CD14-positive monocyte (primary cell): ENCODE results near the gene SLC35E4. TPM values are rescaled to one million over a fixed set of nuclear protein-coding genes. Genes with fewer than 3 reads are reported as not detected.

Experiments used
- DNase-seq, 3 donors: peaks; one replicate each; pipeline ENCODE4 v3.0.0-alpha.2; 2011 to 2022
- H2AFZ ChIP-seq: 2 replicates; pipeline ENCODE4 v1.6.0; 2012; ENCODE audit warnings: mild to moderate bottlenecking, low read depth, low read length, inconsistent platforms; ENCODE audit not compliant: insufficient read depth, poor library complexity, severe bottlenecking
- H3K27ac ChIP-seq, 2 donors: 1 replicate in 1 of 2; 2 replicates in 1 of 2; pipeline ENCODE4 v1.5.1; 2012 to 2013; ENCODE audit warnings: low read length in 2 of 2, control low read depth in 1 of 2, inconsistent platforms in 1 of 2, low read depth in 1 of 2, mild to moderate bottlenecking in 1 of 2
- H3K27me3 ChIP-seq, 2 donors: one replicate each; pipeline versions ENCODE4 v1.6.0 to v1.6.1; 2011 to 2013; ENCODE audit warnings: low read length in 2 of 2; ENCODE audit not compliant: control insufficient read depth in 2 of 2, insufficient read depth in 2 of 2
- H3K36me3 ChIP-seq, 2 donors: replicated peaks in 1 of 2; 1 replicate in 1 of 2; 2 replicates in 1 of 2; pipeline versions ENCODE4 v1.5.1 to v1.6.1; 2012 to 2013; ENCODE audit warnings: low read length in 2 of 2, control low read depth in 1 of 2, inconsistent platforms in 1 of 2, mild to moderate bottlenecking in 1 of 2; ENCODE audit not compliant: insufficient read depth in 2 of 2, control insufficient read depth in 1 of 2
- H3K4me1 ChIP-seq, 2 donors: 1 replicate in 1 of 2; 2 replicates in 1 of 2; pipeline versions ENCODE4 v1.5.1 to v1.6.1; 2012 to 2013; ENCODE audit warnings: low read length in 2 of 2, control low read depth in 1 of 2, inconsistent platforms in 1 of 2, mild to moderate bottlenecking in 1 of 2, moderate library complexity in 1 of 2; ENCODE audit not compliant: insufficient read depth in 2 of 2, control insufficient read depth in 1 of 2
- H3K4me2 ChIP-seq: replicated peaks from 2 replicates; pipeline ENCODE3; 2012; ENCODE audit warnings: low read length, moderate library complexity, mild to moderate bottlenecking; ENCODE audit not compliant: poor library complexity, severe bottlenecking; ENCODE audit errors: extremely low read depth
- H3K4me3 ChIP-seq, 3 experiments: fragments of 200-600 bp in 1 of 3; sonication (generic) in 1 of 3; replicated peaks in 1 of 3; 1 replicate in 2 of 3; 2 replicates in 1 of 3; pipeline ENCODE4 v1.5.1; 2011 to 2013; ENCODE audit warnings: low read length in 3 of 3, mild to moderate bottlenecking in 3 of 3, control low read depth in 2 of 3, low read depth in 2 of 3, inconsistent platforms in 1 of 3, moderate library complexity in 1 of 3
- H3K79me2 ChIP-seq: 2 replicates; pipeline ENCODE4 v1.6.0; 2012; ENCODE audit warnings: mild to moderate bottlenecking, control low read depth, inconsistent platforms, low read length, moderate library complexity; ENCODE audit not compliant: insufficient read depth
- H3K9ac ChIP-seq: 2 replicates; pipeline ENCODE4 v1.6.0; 2017; ENCODE audit warnings: low read length, mild to moderate bottlenecking; ENCODE audit not compliant: insufficient read depth, poor library complexity, severe bottlenecking
- H3K9me3 ChIP-seq, 2 donors: replicated peaks in 1 of 2; 1 replicate in 1 of 2; 2 replicates in 1 of 2; pipeline versions ENCODE4 v1.5.1 to v1.6.1; 2012 to 2013; ENCODE audit warnings: low read length in 2 of 2, control low read depth in 1 of 2; ENCODE audit not compliant: control insufficient read depth in 1 of 2, insufficient read depth in 1 of 2
- H4K20me1 ChIP-seq: 2 replicates; pipeline ENCODE4 v1.6.0; 2012; ENCODE audit warnings: mild to moderate bottlenecking, low read length, control low read depth, moderate library complexity; ENCODE audit not compliant: insufficient read depth
- H3K27ac Mint-ChIP-seq, 7 donors: one replicate each; pipeline ENCODE4 v1.8.0; 2020; ENCODE audit warnings: mild to moderate bottlenecking in 7 of 7, mixed read lengths in 7 of 7, moderate library complexity in 6 of 7, inconsistent platforms in 2 of 7
- H3K27me3 Mint-ChIP-seq, 3 donors: one replicate each; pipeline ENCODE4 v1.8.0; 2021 to 2022; ENCODE audit warnings: low read depth in 3 of 3, mild to moderate bottlenecking in 3 of 3, mixed read lengths in 3 of 3, moderate library complexity in 3 of 3, inconsistent platforms in 1 of 3
- H3K36me3 Mint-ChIP-seq, 2 donors: one replicate each; pipeline ENCODE4 v1.8.0; 2020; ENCODE audit warnings: mixed read lengths in 2 of 2, inconsistent platforms in 1 of 2, mild to moderate bottlenecking in 1 of 2
- H3K4me1 Mint-ChIP-seq: one replicate; pipeline ENCODE4 v1.8.0; 2020; ENCODE audit warnings: mild to moderate bottlenecking, mixed read lengths
- H3K4me3 Mint-ChIP-seq, 2 donors: one replicate each; pipeline ENCODE4 v1.8.0; 2020; ENCODE audit warnings: mild to moderate bottlenecking in 2 of 2, mixed read lengths in 2 of 2, moderate library complexity in 1 of 2
- H3K9me3 Mint-ChIP-seq, 7 donors: one replicate each; pipeline ENCODE4 v1.8.0; 2020 to 2022; ENCODE audit warnings: mixed read lengths in 7 of 7, mild to moderate bottlenecking in 6 of 7, moderate library complexity in 6 of 7, inconsistent platforms in 2 of 7
- CTCF ChIP-seq: fragments of 200-600 bp; IDR thresholded peaks from one replicate; pipeline ENCODE4 v1.8.0; 2022; ENCODE audit warnings: antibody characterized with exemption, mild to moderate bottlenecking
- WGBS: methylation state at CpG from one replicate; pipeline ENCODE4 v1.1.5; 2013; ENCODE audit warnings: missing lambda C conversion rate; ENCODE audit not compliant: insufficient coverage; 5-methylcytosine and 5-hydroxymethylcytosine counted together
- intact Hi-C, 2 donors: fragments of 100-400 bp; cut with micrococcal nuclease; formaldehyde crosslinking; loops; one replicate each; pipeline versions ENCODE4 v1.15.0 to v1.15.1; 2023
- polyA plus RNA-seq, 3 donors: library from polyadenylated mRNA; depleted of rRNA in 1 of 3; unstranded in 2 of 3; stranded (reverse) in 1 of 3; fragments of 300-500 nt in 2 of 3; fragments of >200 nt in 1 of 3; fragmentation: Illumina TruSeq in 2 of 3; gene quantifications; 1 replicate in 2 of 3; 2 replicates in 1 of 3; pipeline ENCODE4 v1.2.3, GENCODE V29; 2012 to 2021

SLC35E4 gene
- polyA plus RNA-seq, 3 donors, result 1.4 to 2.4 (median 1.6) TPM

GRCh38 chr22:30601464-30601863 is 34.1 kb upstream of the SLC35E4 start:
- Mint-ChIP-seq H3K4me1 (peaks cover 22% of the 10 kb centered on the region), H3K27me3 (peaks cover 0 to 4% (median 0%) of the 10 kb centered on the region in 3 donors), H3K27ac (no peak overlapping the region), H3K4me3 (no peak overlapping the region), H3K36me3 (peaks cover 0 to 5% of the 10 kb centered on the region in 2 donors), H3K9me3 (peaks cover 0 to 6% (median 0%) of the 10 kb centered on the region in 7 donors)
- H4K20me1 ChIP-seq, result no peaks in the 10 kb centered on the region
- no peak overlapping the region for H3K9ac ChIP-seq
- no peaks in the 10 kb centered on the region for H3K36me3 ChIP-seq
- no peak overlapping the region for H3K27ac ChIP-seq
- TF ChIP-seq CTCF, result no peak
- intact Hi-C loops, result no loop called here
- H2AFZ ChIP-seq, result no peak overlapping the region
- no peaks in the 10 kb centered on the region for H3K79me2 ChIP-seq
- no peaks in the 10 kb centered on the region for H3K27me3 ChIP-seq
- DNase-seq, result no peak
- peaks cover 13 to 15% of the 10 kb centered on the region in 2 donors for H3K4me1 ChIP-seq
- no peak overlapping the region for H3K4me3 ChIP-seq
- H3K4me2 ChIP-seq, result no peak overlapping the region
- no CpG with 5 or more reads among the region's 5 CpGs for WGBS
- no peaks in the 10 kb centered on the region for H3K9me3 ChIP-seq

GRCh38 chr22:30602049-30602448 is 33.5 kb upstream of the SLC35E4 start:
- no CpG with 5 or more reads among the region's 3 CpGs for WGBS

More at GRCh38 chr22:30602049-30602448, 33.5 kb upstream of the SLC35E4 start:
- Histone ChIP-seq H3K36me3 (no peaks in the 10 kb centered on the region), H3K79me2 (no peaks in the 10 kb centered on the region), H3K27ac (no peak overlapping the region), H3K9ac (no peak overlapping the region), H3K9me3 (no peaks in the 10 kb centered on the region), H2AFZ (no peak overlapping the region), H4K20me1 (no peaks in the 10 kb centered on the region), H3K4me2 (no peak overlapping the region), H3K4me3 (no peak overlapping the region), H3K27me3 (no peaks in the 10 kb centered on the region), H3K4me1 (peaks cover 18 to 21% of the 10 kb centered on the region in 2 donors)
- H3K4me3 Mint-ChIP-seq, result no peak overlapping the region
- H3K9me3 Mint-ChIP-seq, result peaks cover 0 to 6% (median 0%) of the 10 kb centered on the region in 7 donors
- DNase-seq, result peak in 1 of 3 donors; percentile 29
- TF ChIP-seq CTCF, result peak; percentile 28
- H3K27ac Mint-ChIP-seq, result peak overlapping the region in 2 of 7 donors; percentile 8 to 83
- peaks cover 0 to 4% (median 0%) of the 10 kb centered on the region in 3 donors for H3K27me3 Mint-ChIP-seq
- intact Hi-C loops, result no loop called here
- peaks cover 27% of the 10 kb centered on the region for H3K4me1 Mint-ChIP-seq
- peaks cover 0 to 5% of the 10 kb centered on the region in 2 donors for H3K36me3 Mint-ChIP-seq
